BE2C (cell line): ENCODE results near the gene KCNK15.
A peak's percentile ranks its signal among the peaks of the same experiment; 100 is the strongest.

Source experiments
- DNase-seq: peaks from one replicate; pipeline ENCODE4 v3.0.0-alpha.2; 2020
- H3K27me3 ChIP-seq: fragments of 250-450 bp; sonication (Bioruptor Pico); 2 replicates; pipeline ENCODE4 v1.5.1; 2020; ENCODE audit warnings: mild to moderate bottlenecking
- H3K36me3 ChIP-seq: fragments of 250-450 bp; sonication (Bioruptor Pico); 2 replicates; pipeline ENCODE4 v1.5.1; 2020; ENCODE audit warnings: mild to moderate bottlenecking
- H3K4me1 ChIP-seq: fragments of 250-450 bp; sonication (Bioruptor Pico); 2 replicates; pipeline ENCODE4 v1.5.1; 2020
- H3K4me3 ChIP-seq: 2 replicates; pipeline ENCODE4 v1.5.1; 2011; ENCODE audit warnings: low read depth, low read length
- H3K9me3 ChIP-seq: fragments of 250-450 bp; sonication (Bioruptor Pico); 2 replicates; pipeline ENCODE4 v1.5.1; 2020
- TF ChIP-seq, protein P1 (sequence below): IDR thresholded peaks from 2 replicates; pipeline ENCODE4 v1.5.1; 2012; ENCODE audit warnings: mild to moderate bottlenecking, low read depth, low read length

KCNK15 gene

DNA sequence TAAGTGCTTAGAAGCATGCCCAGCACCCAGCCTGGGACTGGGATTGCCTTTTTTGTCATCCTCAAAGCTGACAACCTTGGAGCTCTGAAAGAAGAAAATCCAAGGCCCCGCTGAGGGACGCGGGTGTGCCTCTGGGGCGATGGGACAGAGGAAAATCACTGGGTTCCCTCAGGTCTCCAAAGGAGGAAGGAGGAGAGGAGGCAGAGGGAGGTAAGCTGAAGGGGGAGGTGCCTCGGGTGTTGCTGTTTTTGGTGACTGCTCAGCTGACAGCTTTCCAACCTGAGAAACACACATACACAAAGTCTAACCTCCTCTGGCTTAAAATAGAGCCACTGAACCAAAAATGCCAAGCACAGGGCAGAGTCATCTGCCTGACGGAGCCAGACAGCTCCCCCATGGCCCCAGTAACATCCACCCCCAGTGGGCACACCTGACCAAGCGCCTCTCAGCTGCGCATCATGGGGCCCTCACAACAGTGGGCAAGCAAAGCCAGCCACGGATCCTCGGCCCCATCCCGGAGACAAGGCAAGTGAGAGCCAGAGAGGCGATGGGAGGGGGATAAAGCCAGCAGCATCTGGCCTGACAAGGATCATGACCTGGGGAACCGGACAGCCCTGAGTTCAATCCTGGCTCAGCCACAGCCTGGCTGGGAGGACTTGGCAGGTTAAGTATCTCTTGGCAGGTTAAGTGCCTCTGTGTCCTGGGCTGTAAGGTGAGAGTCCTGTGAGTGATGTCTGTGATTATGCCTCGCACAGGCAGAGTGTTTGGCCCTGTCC lies 3.2 kb upstream of the KCNK15 start:
- H3K27me3 ChIP-seq: peaks cover 13% of the 10 kb centered on the region
- no peak for DNase-seq
- H3K9me3 ChIP-seq: no peaks in the 10 kb centered on the region
- H3K36me3 ChIP-seq: no peaks in the 10 kb centered on the region
- TF ChIP-seq, protein P1, sequence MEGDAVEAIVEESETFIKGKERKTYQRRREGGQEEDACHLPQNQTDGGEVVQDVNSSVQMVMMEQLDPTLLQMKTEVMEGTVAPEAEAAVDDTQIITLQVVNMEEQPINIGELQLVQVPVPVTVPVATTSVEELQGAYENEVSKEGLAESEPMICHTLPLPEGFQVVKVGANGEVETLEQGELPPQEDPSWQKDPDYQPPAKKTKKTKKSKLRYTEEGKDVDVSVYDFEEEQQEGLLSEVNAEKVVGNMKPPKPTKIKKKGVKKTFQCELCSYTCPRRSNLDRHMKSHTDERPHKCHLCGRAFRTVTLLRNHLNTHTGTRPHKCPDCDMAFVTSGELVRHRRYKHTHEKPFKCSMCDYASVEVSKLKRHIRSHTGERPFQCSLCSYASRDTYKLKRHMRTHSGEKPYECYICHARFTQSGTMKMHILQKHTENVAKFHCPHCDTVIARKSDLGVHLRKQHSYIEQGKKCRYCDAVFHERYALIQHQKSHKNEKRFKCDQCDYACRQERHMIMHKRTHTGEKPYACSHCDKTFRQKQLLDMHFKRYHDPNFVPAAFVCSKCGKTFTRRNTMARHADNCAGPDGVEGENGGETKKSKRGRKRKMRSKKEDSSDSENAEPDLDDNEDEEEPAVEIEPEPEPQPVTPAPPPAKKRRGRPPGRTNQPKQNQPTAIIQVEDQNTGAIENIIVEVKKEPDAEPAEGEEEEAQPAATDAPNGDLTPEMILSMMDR: no peak
- peaks cover 12% of the 10 kb centered on the region for H3K4me1 ChIP-seq
- no peak overlapping the region for H3K4me3 ChIP-seq

GRCh38 chr20:44743080-44743701 lies 2.5 kb upstream of the KCNK15 start:
- Histone ChIP-seq H3K4me3 (no peak overlapping the region), H3K27me3 (peaks cover 13% of the 10 kb centered on the region), H3K4me1 (peaks cover 14% of the 10 kb centered on the region), H3K36me3 (no peaks in the 10 kb centered on the region), H3K9me3 (no peaks in the 10 kb centered on the region)
- TF ChIP-seq, protein P1: no peak
- DNase-seq: no peak

GRCh38 chr20:44743916-44744655 lies 1.6 kb upstream of the KCNK15 start:
- H3K9me3 ChIP-seq: no peaks in the 10 kb centered on the region
- H3K36me3 ChIP-seq: no peaks in the 10 kb centered on the region
- H3K4me3 ChIP-seq: no peak overlapping the region
- no peak for DNase-seq
- H3K27me3 ChIP-seq: peaks cover 13% of the 10 kb centered on the region
- H3K4me1 ChIP-seq: peaks cover 18% of the 10 kb centered on the region
- TF ChIP-seq, protein P1: no peak

- TF ChIP-seq, protein P1: no peak
- DNase-seq: no peak
- Histone ChIP-seq H3K9me3 (no peaks in the 10 kb centered on the region), H3K4me3 (no peak overlapping the region; the same call in 1 of the 2 replicates), H3K27me3 (peaks cover 13% of the 10 kb centered on the region), H3K36me3 (no peaks in the 10 kb centered on the region), H3K4me1 (peaks cover 18% of the 10 kb centered on the region)
Measured at GRCh38 chr20:44745122-44745597, 505 bp upstream of the KCNK15 start.

- Histone ChIP-seq H3K4me3 (peak overlapping the region; percentile 53), H3K4me1 (peaks cover 18% of the 10 kb centered on the region), H3K9me3 (no peaks in the 10 kb centered on the region), H3K36me3 (no peaks in the 10 kb centered on the region), H3K27me3 (peaks cover 13% of the 10 kb centered on the region)
- TF ChIP-seq, protein P1: no peak
- peak; percentile 47 for DNase-seq
Measured at GRCh38 chr20:44746367-44747165, 901 bp downstream of the KCNK15 start.
